Pancreas (tissue), 10 donors: ENCODE data around the gene CDK6. TPM values are rescaled to one million over a fixed set of nuclear protein-coding genes. Genes with fewer than 3 reads are reported as not detected.
A peak's percentile ranks its signal among the peaks of the same experiment; 100 is the strongest.

Source experiments
- ATAC-seq, 4 donors: fragments of 200-7000 bp; cut with Tn5 transposase; one replicate each; pipeline versions ENCODE4 v1.8.0 to v1.9.1; 2020; ENCODE audit warnings: mild to moderate bottlenecking in 4 of 4, moderate library complexity in 4 of 4
- DNase-seq, 6 donors: peaks; one replicate each; pipeline ENCODE4 v3.0.0-alpha.2; 2020
- FAIRE-seq: peaks from 2 replicates; lab custom pipeline; 2012; peaks lifted over from hg19 to GRCh38; lab: Jason Lieb, UNC
- H3K27ac ChIP-seq, 4 donors: fragments of 200-600 bp; sonication (generic); 1 replicate in 3 of 4; 2 replicates in 1 of 4; pipeline versions ENCODE4 v1.5.0 to v1.8.0; 2020
- H3K27me3 ChIP-seq, 4 donors: fragments of 200-600 bp; one replicate each; pipeline ENCODE4 v1.8.0; 2021
- H3K36me3 ChIP-seq, 3 donors: fragments of 200-600 bp; sonication (generic) in 1 of 3; one replicate each; pipeline versions ENCODE4 v1.5.0 to v1.8.0; 2020 to 2021
- H3K4me1 ChIP-seq, 3 donors: fragments of 200-600 bp; one replicate each; pipeline ENCODE4 v1.8.0; 2021
- H3K4me3 ChIP-seq, 4 donors: fragments of 200-600 bp; sonication (generic) in 2 of 4; one replicate each; pipeline versions ENCODE4 v1.5.0 to v1.8.0; 2020 to 2021
- H3K9me3 ChIP-seq, 4 donors: fragments of 200-600 bp; one replicate each; pipeline ENCODE4 v1.8.0; 2021
- CTCF ChIP-seq, 4 donors: fragments of 200-600 bp; sonication (generic) in 3 of 4; IDR thresholded peaks; one replicate each; pipeline versions ENCODE4 v1.5.0 to v1.8.0; 2021; ENCODE audit warnings: antibody characterized with exemption in 4 of 4
- whole genome bisulfite sequencing, 2 donors: extraction: QIAGEN DNeasy Blood & Tissue Kit; methylation state at CpG; one replicate each; pipeline ENCODE4 v1.1.7; 2013; 5-methylcytosine and 5-hydroxymethylcytosine counted together
- intact Hi-C, 3 donors: fragments of 100-400 bp; cut with DNase I; formaldehyde crosslinking; loops; one replicate each; pipeline versions ENCODE4 v1.11.1 to v1.14.2; 2022
- polyA plus RNA-seq, 2 donors: library from polyadenylated mRNA; stranded (reverse); fragments of 200-250 nt; gene quantifications; one replicate each; pipeline ENCODE4 v1.2.3, GENCODE V29; 2013
- total RNA-seq, 6 donors: library from RNA; stranded (reverse); fragmentation: NEBNext Ultra II Directional in 4 of 6; extraction: Animal tissue kit (Norgen Biotek cat#: 25700) in 4 of 6; gene quantifications; one replicate each; pipeline versions ENCODE4 v1.2.1 to v1.2.4, GENCODE V29; 2021 to 2023
- donor health status: healthy with polysubstance abuse.
- donor health status: DM: no; HTN: no; CAD: no; lungs with moderate emphysema.
- donor health status: DM: no; HTN: no; CAD: no.
- donor health status: control.
- donor health status: control.
- donor health status: Bipolar disorder and iron deficiency.
- donor health status: DM: yes; HTN: yes; CAD: no.
- donor health status: DM: no; HTN: no; CAD: no.
- donor health status: DM: no; HTN: no; CAD: no.
- donor health status: DM: yes; HTN: yes; CAD: no.

Gene CDK6
- total and polyA plus RNA-seq, 8 donors = 2.4 to 33.4 (median 18.7) TPM

GRCh38 chr7:92720604-92721350 is 115.6 kb downstream of the CDK6 start:
- Histone ChIP-seq H3K4me1 (peaks cover 0 to 18% (median 10%) of the 10 kb centered on the region in 3 donors), H3K9me3 (no peaks in the 10 kb centered on the region), H3K36me3 (peaks cover 0 to 4% (median 0%) of the 10 kb centered on the region in 3 donors), H3K27ac (no peak overlapping the region), H3K4me3 (no peak overlapping the region), H3K27me3 (no peaks in the 10 kb centered on the region)
- intact Hi-C loops = no loop called here
- ATAC-seq = no peak
- 77 to 78% methylated on average over 4 of the region's 4 CpGs for WGBS, 2 donors
- DNase-seq = no peak
- no peak for TF ChIP-seq CTCF (IDR thresholded peaks at IDR 0.05)
- FAIRE-seq = no peak

GRCh38 chr7:92717993-92718716 is 118.2 kb downstream of the CDK6 start:
- no peak for TF ChIP-seq CTCF (IDR thresholded peaks at IDR 0.05)

DNA sequence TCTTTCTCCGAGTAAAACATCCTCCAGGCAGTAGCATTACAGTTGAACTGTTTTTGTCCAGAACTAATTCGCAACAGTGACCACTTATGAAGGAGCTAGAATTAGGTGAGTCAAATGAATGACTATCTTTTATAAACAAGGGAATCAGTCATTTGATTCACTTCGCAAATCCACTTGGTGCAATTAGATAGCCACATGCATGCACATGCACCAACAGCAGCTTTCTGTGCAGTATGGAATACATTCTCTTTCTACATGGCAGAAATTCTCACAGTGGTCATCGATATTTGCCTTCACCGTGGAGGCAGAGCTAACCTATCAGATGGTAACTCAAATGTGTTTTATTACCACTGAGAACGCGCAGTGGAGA is 118.8 kb downstream of the CDK6 start:
- WGBS, 2 donors = 15 to 18% methylated on average over 7 of the region's 7 CpGs
- intact Hi-C loops = no loop called here
- Histone ChIP-seq H3K9me3 (no peaks in the 10 kb centered on the region), H3K4me3 (peak overlapping the region; percentile 10 to 40 (median 28)), H3K4me1 (peaks cover 7 to 19% (median 17%) of the 10 kb centered on the region in 3 donors), H3K36me3 (no peaks in the 10 kb centered on the region), H3K27ac (peak overlapping the region; percentile 63 to 89 (median 85)), H3K27me3 (no peaks in the 10 kb centered on the region)
- ATAC-seq = peak in 2 of 4 donors; percentile 5 to 49
- no peak for DNase-seq
- FAIRE-seq = no peak
- no peak for TF ChIP-seq CTCF (IDR thresholded peaks at IDR 0.05)

More at GRCh38 chr7:92717993-92718716, 118.2 kb downstream of the CDK6 start:
- peak in 5 of 6 donors; percentile 28 to 75 (median 56) for DNase-seq
- WGBS, 2 donors = 9 to 13% methylated on average over 18 of the region's 18 CpGs
- H3K4me3 ChIP-seq = peak overlapping the region; percentile 10 to 40 (median 28)
- ATAC-seq = peak; percentile 90 to 92 (median 90)
- H3K4me1 ChIP-seq = peaks cover 7 to 20% (median 19%) of the 10 kb centered on the region in 3 donors
- H3K27ac ChIP-seq = peak overlapping the region; percentile 63 to 89 (median 85)
- H3K36me3 ChIP-seq = no peaks in the 10 kb centered on the region
- intact Hi-C loops = no loop called here
- no peak for FAIRE-seq
- H3K27me3 ChIP-seq = no peaks in the 10 kb centered on the region
- H3K9me3 ChIP-seq = no peaks in the 10 kb centered on the region

- intact Hi-C loops = no loop called here
- Histone ChIP-seq H3K4me1 (peaks cover 7 to 19% (median 17%) of the 10 kb centered on the region in 3 donors), H3K4me3 (no peak overlapping the region), H3K36me3 (no peaks in the 10 kb centered on the region), H3K27me3 (no peaks in the 10 kb centered on the region), H3K9me3 (no peaks in the 10 kb centered on the region), H3K27ac (peak overlapping the region; percentile 63 to 89 (median 85))
- WGBS, 2 donors = 95 to 97% methylated on average over 4 of the region's 4 CpGs
- FAIRE-seq (no peak), ATAC-seq (no peak), DNase-seq (no peak)
- TF ChIP-seq CTCF (IDR thresholded peaks at IDR 0.05) = no peak
Measured at GRCh38 chr7:92716825-92717580, 119.4 kb downstream of the CDK6 start.
